Measurements from ENCODE around the gene C1RL. TPM values are rescaled to one million over a fixed set of nuclear protein-coding genes. Genes with fewer than 3 reads are reported as not detected.

C1RL gene
- total RNA-seq, 1 experiment from 2014 or later = 8.9 TPM

GRCh38 chr12:7089196-7089871, 19.7 kb downstream of the C1RL start:
- ChIA-PET POLR2A (ENCODE audit: unreplicated experiment) (no interaction called here), CTCF (no interaction called here)
- no TSS peak for BruUV-seq (replicated peaks)

GRCh38 chr12:7083125-7083524, 25.9 kb downstream of the C1RL start:
- no peak overlapping the region for H2AFZ ChIP-seq (ENCODE audit: low read length)
- no peaks in the 10 kb centered on the region for H3K9me3 ChIP-seq (ENCODE audit: low read length)
- H3K4me3 ChIP-seq (ENCODE audit: low read length) = no peak overlapping the region
- ChIA-PET POLR2A (ENCODE audit: unreplicated experiment) (no interaction called here), CTCF (no interaction called here)
- H3K9ac ChIP-seq (ENCODE audit: low read length) = no peak overlapping the region
- intact Hi-C loops (cut with micrococcal nuclease) = no loop called here
- H3K27me3 ChIP-seq (ENCODE audit: low read length) = no peaks in the 10 kb centered on the region
- DNase-seq (no peak), ATAC-seq (no peak)
- H3K4me1 ChIP-seq (ENCODE audit: insufficient read depth, low read length) = peaks cover 15% of the 10 kb centered on the region; the same call in 1 of the 2 replicates
- no peaks in the 10 kb centered on the region for H3K9me2 ChIP-seq (replicated peaks; ENCODE audit: low read length)
- no peak overlapping the region for H3K4me2 ChIP-seq (ENCODE audit: low read length)
- no peaks in the 10 kb centered on the region for H3F3A ChIP-seq (ENCODE audit: low read length, unreplicated experiment)
- BruUV-seq (replicated peaks) = no TSS peak
- no peaks in the 10 kb centered on the region for H3K79me2 ChIP-seq (ENCODE audit: low read length)
- H3K36me3 ChIP-seq (ENCODE audit: low read depth, low read length) = no peaks in the 10 kb centered on the region
- H3K27ac ChIP-seq (ENCODE audit: low read length) = no peak overlapping the region
- no peaks in the 10 kb centered on the region for H4K20me1 ChIP-seq (ENCODE audit: low read length)
- TF ChIP-seq EZH2phosphoT487 (IDR thresholded peaks at IDR 0.05; ENCODE audit: borderline replicate concordance, low read length) = no peak
- TF ChIP-seq EZH2 (IDR thresholded peaks at IDR 0.05; ENCODE audit: low read length, unreplicated experiment) = no peak
- TF ChIP-seq, protein P1, sequence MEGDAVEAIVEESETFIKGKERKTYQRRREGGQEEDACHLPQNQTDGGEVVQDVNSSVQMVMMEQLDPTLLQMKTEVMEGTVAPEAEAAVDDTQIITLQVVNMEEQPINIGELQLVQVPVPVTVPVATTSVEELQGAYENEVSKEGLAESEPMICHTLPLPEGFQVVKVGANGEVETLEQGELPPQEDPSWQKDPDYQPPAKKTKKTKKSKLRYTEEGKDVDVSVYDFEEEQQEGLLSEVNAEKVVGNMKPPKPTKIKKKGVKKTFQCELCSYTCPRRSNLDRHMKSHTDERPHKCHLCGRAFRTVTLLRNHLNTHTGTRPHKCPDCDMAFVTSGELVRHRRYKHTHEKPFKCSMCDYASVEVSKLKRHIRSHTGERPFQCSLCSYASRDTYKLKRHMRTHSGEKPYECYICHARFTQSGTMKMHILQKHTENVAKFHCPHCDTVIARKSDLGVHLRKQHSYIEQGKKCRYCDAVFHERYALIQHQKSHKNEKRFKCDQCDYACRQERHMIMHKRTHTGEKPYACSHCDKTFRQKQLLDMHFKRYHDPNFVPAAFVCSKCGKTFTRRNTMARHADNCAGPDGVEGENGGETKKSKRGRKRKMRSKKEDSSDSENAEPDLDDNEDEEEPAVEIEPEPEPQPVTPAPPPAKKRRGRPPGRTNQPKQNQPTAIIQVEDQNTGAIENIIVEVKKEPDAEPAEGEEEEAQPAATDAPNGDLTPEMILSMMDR (conservative IDR thresholded peaks at IDR 0.05; ENCODE audit: low read depth, low read length) = no peak

More at GRCh38 chr12:7089196-7089871, 19.7 kb downstream of the C1RL start:
- Histone ChIP-seq H3K9me3 (ENCODE audit: low read length) (no peaks in the 10 kb centered on the region), H2AFZ (ENCODE audit: low read length) (no peak overlapping the region), H3K9me2 (replicated peaks; ENCODE audit: low read length) (no peaks in the 10 kb centered on the region), H3K36me3 (ENCODE audit: low read depth, low read length) (no peaks in the 10 kb centered on the region), H3K4me3 (ENCODE audit: low read length) (no peak overlapping the region), H3F3A (ENCODE audit: low read length, unreplicated experiment) (no peaks in the 10 kb centered on the region), H4K20me1 (ENCODE audit: low read length) (no peaks in the 10 kb centered on the region), H3K9ac (ENCODE audit: low read length) (no peak overlapping the region), H3K4me2 (ENCODE audit: low read length) (no peak overlapping the region), H3K79me2 (ENCODE audit: low read length) (no peaks in the 10 kb centered on the region), H3K27me3 (ENCODE audit: low read length) (no peaks in the 10 kb centered on the region), H3K27ac (ENCODE audit: low read length) (no peak overlapping the region), H3K4me1 (ENCODE audit: insufficient read depth, low read length) (peaks cover 3% of the 10 kb centered on the region; the same call in 1 of the 2 replicates)
- DNase-seq (no peak), ATAC-seq (no peak)
- TF ChIP-seq, protein P1 (conservative IDR thresholded peaks at IDR 0.05; ENCODE audit: low read depth, low read length) = no peak
- no peak for TF ChIP-seq EZH2phosphoT487 (IDR thresholded peaks at IDR 0.05; ENCODE audit: borderline replicate concordance, low read length)
- TF ChIP-seq EZH2 (IDR thresholded peaks at IDR 0.05; ENCODE audit: low read length, unreplicated experiment) = no peak
- intact Hi-C loops (cut with micrococcal nuclease) = no loop called here

- Histone ChIP-seq H3K79me2 (ENCODE audit: low read length) (no peaks in the 10 kb centered on the region), H3F3A (ENCODE audit: low read length, unreplicated experiment) (no peaks in the 10 kb centered on the region), H3K27me3 (ENCODE audit: low read length) (no peaks in the 10 kb centered on the region), H3K36me3 (ENCODE audit: low read depth, low read length) (no peaks in the 10 kb centered on the region), H2AFZ (ENCODE audit: low read length) (no peak overlapping the region), H3K4me3 (ENCODE audit: low read length) (no peak overlapping the region), H3K9me2 (replicated peaks; ENCODE audit: low read length) (no peaks in the 10 kb centered on the region), H3K9me3 (ENCODE audit: low read length) (no peaks in the 10 kb centered on the region), H3K4me2 (ENCODE audit: low read length) (no peak overlapping the region), H3K4me1 (ENCODE audit: insufficient read depth, low read length) (peaks cover 15% of the 10 kb centered on the region; the same call in 1 of the 2 replicates), H3K27ac (ENCODE audit: low read length) (no peak overlapping the region), H4K20me1 (ENCODE audit: low read length) (no peaks in the 10 kb centered on the region), H3K9ac (ENCODE audit: low read length) (no peak overlapping the region)
- intact Hi-C loops (cut with micrococcal nuclease) = no loop called here
- ATAC-seq = no peak
- BruUV-seq (replicated peaks) = no TSS peak
- CTCF ChIA-PET = no interaction called here
- POLR2A ChIA-PET (ENCODE audit: unreplicated experiment) = no interaction called here
- TF ChIP-seq, protein P1 (conservative IDR thresholded peaks at IDR 0.05; ENCODE audit: low read depth, low read length) = no peak
- TF ChIP-seq EZH2phosphoT487 (IDR thresholded peaks at IDR 0.05; ENCODE audit: borderline replicate concordance, low read length) = no peak
- no peak for TF ChIP-seq EZH2 (IDR thresholded peaks at IDR 0.05; ENCODE audit: low read length, unreplicated experiment)
- no peak for DNase-seq
These were observed 28.0 kb downstream of the C1RL start for GRCh38 chr12:7081037-7081436.

Data from PC-3 (cell line).